BE2C (cell line): Measurements from ENCODE around the gene SP5.

Experiments used
- DNase-seq: peaks from one replicate; pipeline ENCODE4 v3.0.0-alpha.2; 2020
- H3K27me3 ChIP-seq: fragments of 250-450 bp; sonication (Bioruptor Pico); 2 replicates; pipeline ENCODE4 v1.5.1; 2020; ENCODE audit warnings: mild to moderate bottlenecking
- H3K36me3 ChIP-seq: fragments of 250-450 bp; sonication (Bioruptor Pico); 2 replicates; pipeline ENCODE4 v1.5.1; 2020; ENCODE audit warnings: mild to moderate bottlenecking
- H3K4me1 ChIP-seq: fragments of 250-450 bp; sonication (Bioruptor Pico); 2 replicates; pipeline ENCODE4 v1.5.1; 2020
- H3K4me3 ChIP-seq: 2 replicates; pipeline ENCODE4 v1.5.1; 2011; ENCODE audit warnings: low read depth, low read length
- H3K9me3 ChIP-seq: fragments of 250-450 bp; sonication (Bioruptor Pico); 2 replicates; pipeline ENCODE4 v1.5.1; 2020
- TF ChIP-seq, protein P1 (sequence below): IDR thresholded peaks from 2 replicates; pipeline ENCODE4 v1.5.1; 2012; ENCODE audit warnings: mild to moderate bottlenecking, low read depth, low read length

The SP5 gene

DNA sequence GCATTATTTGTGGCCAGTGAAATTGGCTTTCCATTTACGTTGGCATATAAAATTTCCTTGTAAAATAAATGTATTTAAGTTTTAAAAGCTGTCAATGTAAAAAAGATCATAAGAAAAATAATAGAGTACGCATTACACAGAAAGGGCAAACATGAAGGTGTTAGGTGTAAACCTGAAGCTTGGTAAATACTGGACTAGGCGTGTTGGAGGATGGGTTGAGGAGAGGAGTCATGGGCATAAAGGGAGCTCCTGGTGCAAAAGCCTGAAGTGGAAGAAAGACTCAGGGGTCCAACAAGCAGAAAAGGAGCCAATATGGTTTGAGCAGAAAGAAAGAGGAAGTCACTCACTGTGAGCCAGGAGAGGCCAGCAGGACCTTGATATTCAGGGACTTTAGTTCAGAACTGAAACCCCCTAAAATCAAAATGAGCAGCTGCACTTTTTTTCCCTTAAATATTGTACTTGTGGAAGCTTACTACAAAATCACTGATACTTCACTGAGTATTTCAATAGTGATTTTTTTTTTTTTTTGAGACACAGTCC, 24.4 kb downstream of the SP5 start:
- Histone ChIP-seq H3K4me1 (no peaks in the 10 kb centered on the region), H3K36me3 (no peaks in the 10 kb centered on the region), H3K27me3 (no peaks in the 10 kb centered on the region), H3K9me3 (no peaks in the 10 kb centered on the region), H3K4me3 (no peak overlapping the region)
- TF ChIP-seq, protein P1, sequence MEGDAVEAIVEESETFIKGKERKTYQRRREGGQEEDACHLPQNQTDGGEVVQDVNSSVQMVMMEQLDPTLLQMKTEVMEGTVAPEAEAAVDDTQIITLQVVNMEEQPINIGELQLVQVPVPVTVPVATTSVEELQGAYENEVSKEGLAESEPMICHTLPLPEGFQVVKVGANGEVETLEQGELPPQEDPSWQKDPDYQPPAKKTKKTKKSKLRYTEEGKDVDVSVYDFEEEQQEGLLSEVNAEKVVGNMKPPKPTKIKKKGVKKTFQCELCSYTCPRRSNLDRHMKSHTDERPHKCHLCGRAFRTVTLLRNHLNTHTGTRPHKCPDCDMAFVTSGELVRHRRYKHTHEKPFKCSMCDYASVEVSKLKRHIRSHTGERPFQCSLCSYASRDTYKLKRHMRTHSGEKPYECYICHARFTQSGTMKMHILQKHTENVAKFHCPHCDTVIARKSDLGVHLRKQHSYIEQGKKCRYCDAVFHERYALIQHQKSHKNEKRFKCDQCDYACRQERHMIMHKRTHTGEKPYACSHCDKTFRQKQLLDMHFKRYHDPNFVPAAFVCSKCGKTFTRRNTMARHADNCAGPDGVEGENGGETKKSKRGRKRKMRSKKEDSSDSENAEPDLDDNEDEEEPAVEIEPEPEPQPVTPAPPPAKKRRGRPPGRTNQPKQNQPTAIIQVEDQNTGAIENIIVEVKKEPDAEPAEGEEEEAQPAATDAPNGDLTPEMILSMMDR, result no peak
- DNase-seq, result no peak

DNA sequence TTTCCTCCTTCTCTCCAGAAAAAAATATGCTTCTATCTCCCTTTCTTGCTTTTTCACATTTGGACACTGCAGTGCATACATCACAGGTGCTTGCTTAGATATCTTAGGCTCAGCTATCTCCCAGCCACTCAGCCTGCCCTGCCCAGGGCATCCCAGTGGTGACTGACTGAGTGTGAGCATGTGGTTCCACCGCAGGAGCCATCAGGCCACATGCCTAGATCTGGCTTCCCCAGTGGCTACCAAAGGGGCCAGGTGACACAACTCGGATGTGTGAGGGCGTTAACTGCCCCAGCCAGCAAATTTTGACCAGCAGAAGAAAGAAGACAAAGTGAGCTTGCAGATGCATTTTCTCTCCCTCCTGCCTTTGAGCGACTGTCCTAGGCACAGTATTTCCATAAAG, 25.5 kb downstream of the SP5 start:
- Histone ChIP-seq H3K4me1 (no peaks in the 10 kb centered on the region), H3K9me3 (no peaks in the 10 kb centered on the region), H3K27me3 (no peaks in the 10 kb centered on the region), H3K4me3 (no peak overlapping the region), H3K36me3 (no peaks in the 10 kb centered on the region)
- DNase-seq, result no peak
- TF ChIP-seq, protein P1, result no peak

DNA sequence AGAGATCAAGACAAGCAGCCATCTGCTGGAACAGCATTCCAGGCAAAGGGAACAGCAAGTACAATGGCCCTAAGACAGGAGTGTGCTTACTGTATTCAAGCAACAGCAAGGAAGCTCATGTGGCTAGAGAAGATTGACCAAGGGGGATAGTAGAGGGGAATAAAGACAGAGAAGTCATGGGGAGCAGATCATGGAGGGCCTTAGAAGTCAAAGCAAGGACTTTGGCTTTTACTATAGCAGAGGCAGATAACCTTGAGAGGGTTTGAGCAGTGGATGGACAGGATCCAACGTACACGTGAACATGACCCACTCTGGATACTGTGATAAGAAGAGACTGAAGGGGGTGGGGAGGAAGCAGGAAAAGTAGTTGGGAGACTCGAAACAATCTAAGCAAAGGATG, 26.9 kb downstream of the SP5 start:
- TF ChIP-seq, protein P1, result no peak
- no peak for DNase-seq
- Histone ChIP-seq H3K36me3 (no peaks in the 10 kb centered on the region), H3K27me3 (no peaks in the 10 kb centered on the region), H3K4me1 (no peaks in the 10 kb centered on the region), H3K4me3 (no peak overlapping the region), H3K9me3 (no peaks in the 10 kb centered on the region)

DNA sequence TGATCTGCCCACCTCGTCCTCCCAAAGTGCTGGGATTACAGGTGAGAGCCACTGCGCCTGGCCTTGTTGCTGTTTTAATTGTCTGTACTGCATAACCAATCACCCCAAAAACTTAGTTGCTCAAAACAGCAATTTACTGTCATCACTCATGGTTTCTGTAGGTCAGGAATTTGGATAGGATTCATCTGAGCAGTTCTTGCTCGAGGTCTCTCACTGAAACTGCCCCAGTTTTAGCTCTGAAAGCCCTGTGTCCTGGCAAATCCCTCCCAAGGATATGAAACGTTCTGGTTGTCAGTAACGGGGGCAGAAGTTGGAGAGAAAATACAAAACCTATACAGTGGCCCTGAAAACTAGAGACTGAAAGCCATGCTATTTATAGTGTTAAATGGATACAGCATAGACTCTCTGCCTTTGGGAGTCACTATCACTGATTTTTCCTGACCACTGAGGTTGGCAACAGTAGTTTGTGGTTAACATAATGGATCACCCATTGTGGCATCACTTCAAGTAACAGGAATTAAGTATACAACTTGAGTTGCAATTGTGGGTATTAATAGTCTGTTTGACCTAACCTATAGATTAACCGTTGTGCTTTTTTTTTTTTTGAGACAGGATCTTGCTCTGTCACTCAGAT, 27.9 kb downstream of the SP5 start:
- Histone ChIP-seq H3K36me3 (no peaks in the 10 kb centered on the region), H3K4me3 (no peak overlapping the region), H3K27me3 (no peaks in the 10 kb centered on the region), H3K9me3 (no peaks in the 10 kb centered on the region), H3K4me1 (no peaks in the 10 kb centered on the region)
- no peak for DNase-seq
- TF ChIP-seq, protein P1, result no peak

DNA sequence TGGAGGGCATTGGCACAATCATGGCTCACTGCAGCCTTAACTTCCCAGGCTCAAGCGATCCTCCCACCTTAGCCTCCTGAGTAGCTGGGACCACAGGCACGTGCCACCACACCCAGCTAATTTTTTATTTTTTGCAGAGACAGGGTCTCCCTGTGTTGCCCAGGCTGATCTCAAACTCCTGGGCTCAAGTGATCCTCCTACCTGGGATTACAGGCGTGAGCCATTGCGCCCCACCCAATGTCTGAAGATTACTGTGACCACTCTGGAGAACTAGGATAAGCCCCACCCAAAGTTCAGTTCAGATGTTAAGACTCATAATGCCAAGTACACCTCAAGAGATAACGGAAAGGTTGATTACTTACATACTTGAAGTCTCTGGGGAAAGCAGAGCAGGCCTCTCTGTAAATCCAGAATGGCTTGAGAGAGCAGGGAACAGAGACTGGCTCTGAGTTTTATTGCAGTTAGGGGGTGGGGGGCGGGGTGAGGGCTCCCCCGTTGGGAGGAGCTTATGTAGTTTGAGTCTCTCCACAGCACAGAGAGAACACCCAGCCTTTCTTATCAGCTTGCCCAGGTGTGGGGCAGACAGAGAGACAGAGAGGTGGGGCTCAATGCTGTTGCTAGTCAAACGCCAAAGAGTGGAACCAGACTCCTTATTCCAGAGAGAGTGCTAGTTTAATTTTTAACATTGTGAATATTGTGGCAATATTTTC, 28.5 kb downstream of the SP5 start:
- no peaks in the 10 kb centered on the region for H3K9me3 ChIP-seq
- no peaks in the 10 kb centered on the region for H3K27me3 ChIP-seq
- H3K36me3 ChIP-seq, result no peaks in the 10 kb centered on the region
- no peak overlapping the region for H3K4me3 ChIP-seq
- H3K4me1 ChIP-seq, result no peaks in the 10 kb centered on the region
- DNase-seq, result no peak
- TF ChIP-seq, protein P1, result no peak
